ENCODE data around the gene HSPA12B. TPM values are rescaled to one million over a fixed set of nuclear protein-coding genes. Genes with fewer than 3 reads are reported as not detected.

HSPA12B gene
- total and polyA plus RNA-seq, 2 of the 13 experiments (the other 11 are each of a cell fraction or from before 2014, with no cell fraction given): 0.01 TPM; not detected in 1

GRCh38 chr20:3781153-3781910 lies 48.8 kb downstream of the HSPA12B start, which contains the start of gene SPEF1 (continued):
- peak; percentile 28; the same call in 1 of the 2 replicates for TF ChIP-seq ZNF691 (CRISPR knock-in tag; IDR thresholded peaks at IDR 0.05; ENCODE audit: borderline replicate concordance, low read depth)
- 0 out of 2 replicates have a peak, but pooled peaks have one; percentile 41 for TF ChIP-seq ZFP90 (CRISPR knock-in tag; IDR thresholded peaks at IDR 0.05; ENCODE audit: borderline replicate concordance)
- TF ChIP-seq HMGXB3 (CRISPR knock-in tag; IDR thresholded peaks at IDR 0.05; ENCODE audit: borderline replicate concordance): peak; percentile 94; the same call in 1 of the 2 replicates
- peak; percentile 70 for TF ChIP-seq POLR2G (IDR thresholded peaks at IDR 0.05; ENCODE audit: low read depth, low read length)
- TF ChIP-seq RFXANK (CRISPR knock-in tag; IDR thresholded peaks at IDR 0.05): no peak
- TF ChIP-seq TRIM24 (CRISPR knock-in tag; IDR thresholded peaks at IDR 0.05): no peak
- no peak for TF ChIP-seq ZNF430 (CRISPR knock-in tag; IDR thresholded peaks at IDR 0.05)
- TF ChIP-seq SRSF9 (IDR thresholded peaks at IDR 0.05; ENCODE audit: borderline replicate concordance, insufficient read depth, low read depth, low read length, poor library complexity, severe bottlenecking): no peak
- TF ChIP-seq NR1H2 (CRISPR knock-in tag; IDR thresholded peaks at IDR 0.05; ENCODE audit: borderline replicate concordance, low read depth): no peak
- TF ChIP-seq MXI1 (IDR thresholded peaks at IDR 0.05; ENCODE audit: borderline replicate concordance, low read depth, low read length): peak; percentile 98
- TF ChIP-seq ZNF674 (CRISPR knock-in tag; IDR thresholded peaks at IDR 0.05; ENCODE audit: low read depth): no peak
- peak; percentile 68; the same call in 1 of the 2 replicates for TF ChIP-seq ZNF124 (CRISPR knock-in tag; IDR thresholded peaks at IDR 0.05)
- TF ChIP-seq HOXA3 (CRISPR knock-in tag; IDR thresholded peaks at IDR 0.05): peak; percentile 83; the same call in 1 of the 2 replicates
- TF ChIP-seq BCLAF1 (IDR thresholded peaks at IDR 0.05): no peak
- TF ChIP-seq JUNB (CRISPR knock-in tag; IDR thresholded peaks at IDR 0.05; ENCODE audit: borderline replicate concordance): no peak
- TF ChIP-seq DMTF1 (CRISPR knock-in tag; IDR thresholded peaks at IDR 0.05): no peak
- no peak for TF ChIP-seq ZNF747 (CRISPR knock-in tag; IDR thresholded peaks at IDR 0.05; ENCODE audit: borderline replicate concordance)
- TF ChIP-seq CBFB (CRISPR knock-in tag; IDR thresholded peaks at IDR 0.05): no peak; the same call in 1 of the 2 replicates
- no peak for TF ChIP-seq SIX4 (CRISPR knock-in tag; IDR thresholded peaks at IDR 0.05)

Measured in HepG2 (cell line).